ENCODE data around the gene FFAR1. TPM values are rescaled to one million over a fixed set of nuclear protein-coding genes. Genes with fewer than 3 reads are reported as not detected.

FFAR1 gene
- polyA plus RNA-seq, 3 donors, result 0.25 to 0.53 (median 0.52) TPM

DNA sequence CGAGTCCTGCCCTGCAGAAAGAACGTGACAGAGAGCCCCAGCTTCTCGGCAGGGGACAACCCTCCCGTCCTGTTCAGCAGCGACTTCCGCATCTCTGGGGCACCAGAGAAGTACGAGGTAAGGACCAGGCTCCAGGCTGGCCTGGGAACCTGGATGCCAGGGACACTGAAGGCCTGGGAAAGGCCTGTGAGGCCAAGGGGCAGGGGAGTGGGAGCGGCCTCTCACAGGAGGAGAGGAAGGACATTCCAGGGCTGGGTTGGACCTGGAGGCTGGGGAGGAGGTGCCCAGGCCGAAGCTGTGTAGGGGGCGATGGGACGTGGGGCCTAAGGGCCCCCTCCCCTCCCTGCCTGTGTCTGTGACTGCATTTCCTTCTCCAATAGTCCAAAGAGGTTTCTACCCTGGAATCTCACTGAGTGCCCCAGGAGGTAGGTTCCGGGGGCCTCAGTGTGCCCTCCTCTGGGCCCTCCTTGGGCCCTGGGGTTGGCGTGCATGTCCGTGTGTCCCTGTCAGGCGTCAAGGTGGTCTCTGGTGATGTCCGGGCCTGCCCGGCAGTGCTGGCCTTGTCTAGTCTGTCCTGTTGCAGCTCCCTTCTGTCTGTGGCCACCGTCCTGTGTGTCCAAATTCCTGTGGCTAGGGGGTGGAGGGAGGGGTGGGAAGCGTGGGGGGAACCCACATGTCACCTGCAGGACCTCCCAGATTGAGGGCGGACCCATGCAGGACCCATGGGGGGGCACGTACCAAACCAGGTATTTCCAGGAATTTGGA is 35.6 kb upstream of the FFAR1 start:
- no peak for DNase-seq (ENCODE audit: extremely low read depth in 1 of 11, low read depth in 9 of 11, low spot score in 4 of 11)

DNA sequence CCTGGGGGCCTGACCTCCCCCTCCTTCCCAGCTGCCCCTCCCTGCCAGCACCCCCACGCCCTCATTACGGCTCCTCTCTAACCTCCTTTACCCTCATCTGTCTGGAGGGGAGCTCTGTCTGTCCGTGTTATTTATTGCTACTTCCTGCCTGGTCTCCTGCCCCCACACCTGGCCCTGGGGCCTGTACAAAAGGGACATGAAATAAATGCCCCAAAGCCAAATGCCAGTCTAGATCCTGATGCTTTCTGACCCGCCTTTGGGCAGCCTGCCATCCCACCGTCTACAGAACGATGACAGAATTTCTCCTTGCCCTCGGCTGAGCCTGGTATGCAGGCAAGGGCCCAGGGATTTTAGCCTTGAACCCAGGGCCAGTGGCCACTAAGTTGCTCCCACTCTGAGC is 34.1 kb upstream of the FFAR1 start:
- DNase-seq (ENCODE audit: extremely low read depth in 1 of 11, low read depth in 9 of 11, low spot score in 4 of 11), result no peak

DNA sequence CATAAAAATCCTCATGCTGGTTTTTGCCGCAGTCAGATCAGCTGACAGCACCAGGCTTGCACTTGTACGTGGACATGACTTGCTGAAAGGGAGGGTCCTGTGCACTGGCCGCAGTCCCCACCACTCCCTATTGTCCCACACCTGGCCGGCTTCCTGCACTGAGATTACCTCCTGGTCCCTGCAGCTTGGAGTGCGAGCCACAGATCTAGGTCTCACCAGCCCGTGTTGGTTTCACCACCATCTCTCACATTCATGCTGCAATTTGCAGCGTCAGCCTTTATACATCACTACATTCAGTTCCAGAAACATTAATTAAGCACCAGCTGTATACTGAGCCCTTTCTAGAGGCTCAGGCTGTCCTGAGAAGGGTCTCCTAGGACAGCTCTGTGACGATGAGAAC is 33.7 kb upstream of the FFAR1 start:
- DNase-seq (ENCODE audit: extremely low read depth in 1 of 11, low read depth in 9 of 11, low spot score in 4 of 11), result no peak

DNA sequence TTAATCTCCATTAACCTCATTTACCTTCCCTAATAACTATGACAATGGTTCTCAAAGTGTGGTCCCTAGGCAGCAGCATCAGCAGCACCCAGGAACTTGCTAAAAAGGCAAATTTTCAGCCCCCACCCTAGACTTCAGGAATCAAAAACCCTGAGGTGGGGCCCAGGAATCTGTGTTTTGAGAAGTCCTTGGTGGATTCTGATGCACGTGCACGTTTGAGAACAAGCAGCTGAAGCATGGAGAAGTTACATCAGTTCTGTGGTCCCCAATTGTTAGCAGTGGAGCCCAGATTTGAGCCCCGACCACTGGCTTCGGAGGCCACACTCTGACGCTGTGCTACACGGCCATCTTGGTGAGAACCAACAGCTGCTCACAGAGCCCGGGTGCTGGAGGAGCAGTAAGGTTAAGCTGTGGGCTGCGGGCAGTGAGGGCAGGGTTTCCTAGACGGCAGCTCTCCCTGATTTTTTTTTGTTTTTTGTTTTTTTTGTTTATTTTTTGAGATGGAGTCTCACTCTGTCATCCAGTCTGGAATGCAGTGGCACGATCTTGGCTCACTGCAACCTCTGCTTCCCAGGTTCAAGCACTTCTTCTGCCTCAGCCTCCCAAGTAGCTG is 32.7 kb upstream of the FFAR1 start:
- DNase-seq (ENCODE audit: extremely low read depth in 1 of 11, low read depth in 9 of 11, low spot score in 4 of 11), result no peak

DNA sequence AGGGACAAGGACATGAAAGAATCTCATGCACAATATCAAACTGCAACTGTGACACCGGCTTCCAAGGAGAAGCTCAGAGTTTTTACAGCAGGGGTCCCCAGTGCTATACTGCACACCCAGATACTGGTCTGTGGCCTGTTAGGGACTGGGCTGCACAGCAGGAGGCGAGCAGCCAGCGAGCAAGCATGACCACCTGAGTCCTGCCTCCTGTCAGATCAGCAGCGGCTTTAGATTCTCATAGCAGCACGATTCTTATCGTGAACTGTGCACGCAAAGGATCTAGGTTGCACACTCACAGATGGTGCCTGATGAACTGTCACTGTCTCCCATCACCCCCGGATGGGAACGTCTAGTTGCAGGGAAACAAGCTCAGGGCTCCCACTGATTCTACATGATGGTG is 31.8 kb upstream of the FFAR1 start:
- DNase-seq (ENCODE audit: extremely low read depth in 1 of 11, low read depth in 9 of 11, low spot score in 4 of 11), result no peak

DNA sequence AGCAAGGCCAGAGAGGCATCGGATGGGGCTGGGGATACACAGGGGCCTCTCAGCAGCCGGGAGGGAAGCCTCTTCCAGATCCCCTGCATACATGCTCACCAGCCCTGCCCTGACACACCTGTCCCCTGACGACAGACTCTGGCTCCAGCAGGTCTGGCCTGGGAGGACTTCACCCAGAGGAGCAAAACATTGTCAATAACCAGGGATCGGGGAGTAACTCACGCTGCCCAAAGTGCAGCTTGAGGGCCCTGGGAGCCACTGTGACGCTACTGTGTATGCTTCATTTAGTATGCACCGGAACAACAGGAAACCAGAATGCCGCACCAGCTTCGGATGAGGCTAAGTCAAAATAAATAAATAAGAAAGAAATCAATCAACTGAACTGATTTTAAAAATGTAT is 31.1 kb upstream of the FFAR1 start:
- DNase-seq (ENCODE audit: extremely low read depth in 1 of 11, low read depth in 9 of 11, low spot score in 4 of 11), result no peak

DNA sequence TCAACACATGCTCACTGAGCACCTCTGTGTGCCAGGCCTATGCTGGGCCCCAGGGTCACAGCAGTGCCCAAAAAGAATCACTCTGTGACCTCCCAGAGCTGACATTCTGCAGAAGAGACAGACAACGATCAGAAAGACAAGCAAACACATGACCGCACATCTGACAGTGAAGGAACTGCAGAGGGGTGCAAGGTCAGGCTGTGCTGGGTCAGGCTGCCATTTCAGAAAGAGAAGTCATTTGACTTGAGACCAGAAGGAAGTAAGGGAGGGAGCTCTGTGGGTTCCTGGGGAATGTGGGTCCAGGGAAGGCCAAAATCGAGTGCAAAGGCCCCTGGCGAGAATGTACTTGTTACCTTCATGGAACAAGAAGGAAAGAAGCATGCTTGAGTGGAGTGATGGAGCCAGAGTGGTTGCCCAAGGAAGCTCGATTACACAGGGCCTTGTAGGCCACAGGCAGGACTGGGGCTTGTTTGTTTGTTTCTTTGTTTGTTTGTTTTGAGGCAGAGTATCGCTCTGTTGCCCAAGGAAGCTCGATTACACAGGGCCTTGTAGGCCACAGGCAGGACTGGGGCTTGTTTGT is 30.1 kb upstream of the FFAR1 start:
- DNase-seq (ENCODE audit: extremely low read depth in 1 of 11, low read depth in 9 of 11, low spot score in 4 of 11), result no peak

DNA sequence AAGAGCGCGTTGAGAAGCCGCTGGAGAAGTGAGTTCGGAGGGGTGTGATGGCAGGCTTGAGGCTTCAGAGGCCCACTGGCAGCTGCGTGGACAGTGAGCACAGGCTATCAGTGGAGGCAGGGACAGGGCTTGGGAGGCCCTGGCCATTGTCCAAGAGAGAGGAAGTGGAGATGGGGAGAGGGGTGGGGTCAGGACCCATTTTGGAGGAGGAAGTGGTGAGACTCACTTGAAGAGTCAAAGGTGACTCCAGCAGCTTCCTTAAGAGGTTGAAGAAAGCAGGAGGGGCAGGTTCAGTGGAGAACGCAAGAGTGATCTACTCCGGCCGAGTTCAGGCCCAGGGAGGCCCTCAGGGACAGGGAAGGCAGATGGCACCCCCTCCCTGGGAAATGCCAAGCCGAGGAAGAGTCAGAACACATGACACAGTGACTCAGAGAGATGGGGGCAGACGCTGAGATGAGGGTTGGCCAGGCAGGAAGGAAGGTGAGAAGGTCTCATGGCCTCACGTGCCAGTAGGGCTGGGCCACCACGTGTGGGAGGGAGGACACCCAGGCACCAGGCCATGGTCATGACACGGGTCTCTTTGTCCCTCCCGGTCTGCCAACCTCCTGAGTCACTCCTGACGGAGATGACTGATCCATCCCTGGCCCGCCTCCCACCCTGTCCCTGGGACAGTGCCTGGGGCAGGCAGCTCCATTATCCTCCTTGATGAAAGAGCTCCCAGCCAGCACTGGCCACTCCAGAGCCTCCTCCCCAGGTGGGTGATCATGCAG is 28.8 kb upstream of the FFAR1 start:
- DNase-seq (ENCODE audit: extremely low read depth in 1 of 11, low read depth in 9 of 11, low spot score in 4 of 11), result no peak

DNA sequence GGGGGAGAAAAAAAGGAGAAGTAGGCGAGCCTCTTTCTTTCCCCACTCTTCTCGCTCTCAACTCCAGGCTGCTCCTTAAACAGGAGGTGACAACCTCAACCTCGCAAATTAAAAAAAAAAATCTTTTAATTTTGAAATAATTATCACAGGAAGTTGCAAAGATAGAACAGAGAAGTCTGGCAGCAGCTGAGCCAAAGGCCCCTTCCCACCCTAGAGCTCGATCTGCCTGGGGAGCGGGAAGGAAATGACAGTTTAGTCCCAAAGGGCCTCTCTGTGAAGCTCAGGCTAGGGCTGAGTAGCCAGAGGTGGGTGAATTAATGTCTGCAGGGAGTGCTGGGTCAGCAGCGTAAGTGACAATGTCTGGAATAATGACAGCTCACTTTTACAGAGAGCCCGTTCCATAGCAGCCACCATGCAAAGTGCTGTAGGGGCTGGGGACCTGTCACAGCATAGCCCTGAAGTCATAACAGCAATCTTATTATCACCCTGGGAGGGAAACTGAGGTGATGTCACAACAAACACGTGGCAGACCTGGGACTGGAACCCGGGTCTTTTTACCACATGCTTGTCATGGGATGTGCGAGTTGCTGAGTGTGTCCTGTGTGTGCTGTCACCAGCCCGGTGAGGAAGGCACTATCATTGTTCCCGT is 27.5 kb upstream of the FFAR1 start:
- DNase-seq (ENCODE audit: extremely low read depth in 1 of 11, low read depth in 9 of 11, low spot score in 4 of 11), result no peak

DNA sequence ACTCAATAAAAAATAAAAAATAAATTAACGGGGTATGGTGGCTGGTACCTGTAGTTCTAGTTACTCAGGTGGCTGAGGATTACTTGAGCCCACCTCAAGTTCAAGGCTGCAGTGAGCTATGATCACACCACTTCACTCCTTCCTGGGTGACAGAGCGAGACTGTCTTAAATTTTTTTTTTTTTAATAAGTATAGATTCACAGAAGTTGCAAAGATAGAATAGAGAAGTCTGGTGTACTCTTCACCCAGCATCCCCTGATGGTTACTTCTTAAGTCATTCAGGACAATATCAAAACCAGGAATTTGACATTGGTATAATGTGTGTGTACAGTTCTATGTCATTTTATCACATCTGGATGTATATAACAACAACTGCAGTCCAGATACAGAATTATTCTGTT is 26.4 kb upstream of the FFAR1 start:
- no peak for DNase-seq (ENCODE audit: extremely low read depth in 1 of 11, low read depth in 9 of 11, low spot score in 4 of 11)

DNA sequence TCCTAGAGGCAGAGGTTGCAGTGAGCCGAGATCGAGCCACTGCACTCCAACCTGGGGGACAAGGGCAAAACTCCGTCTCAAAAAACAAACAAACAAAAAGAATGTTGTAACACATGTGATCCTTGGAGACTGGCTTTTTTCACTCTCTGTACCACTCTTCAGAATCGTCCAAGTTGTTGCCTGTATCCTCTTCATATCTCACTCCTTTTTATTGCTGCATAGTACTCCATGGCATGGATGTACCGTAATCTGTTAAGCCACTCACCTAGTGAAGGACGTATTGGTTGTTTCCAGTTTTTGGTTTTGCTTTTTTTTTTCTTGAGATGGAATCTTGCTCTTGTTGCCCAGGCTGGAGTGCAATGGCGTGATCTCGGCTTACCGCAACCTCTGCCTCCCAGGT is 25.7 kb upstream of the FFAR1 start:
- DNase-seq (ENCODE audit: extremely low read depth in 1 of 11, low read depth in 9 of 11, low spot score in 4 of 11), result no peak

DNA sequence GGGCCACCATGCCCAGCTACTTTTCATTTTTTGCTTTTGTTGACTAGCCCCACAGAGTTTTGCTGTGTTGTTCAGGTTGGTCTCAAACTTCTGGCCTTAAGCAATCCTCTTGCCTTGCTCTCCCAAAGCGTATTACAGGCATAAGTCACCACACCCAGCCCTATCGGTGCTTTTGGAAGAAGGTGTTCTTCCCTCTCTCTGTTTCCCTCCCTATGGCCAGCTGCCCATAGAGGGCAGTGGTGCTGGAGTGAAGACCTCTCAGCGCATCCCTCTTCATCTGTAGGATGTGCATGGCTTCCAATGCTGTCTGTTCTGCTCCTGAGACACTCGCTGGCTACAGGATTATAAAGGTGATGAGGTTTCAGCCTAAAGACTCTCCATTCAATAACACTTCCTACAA is 20.1 kb upstream of the FFAR1 start:
- DNase-seq (ENCODE audit: extremely low read depth in 1 of 11, low read depth in 9 of 11, low spot score in 4 of 11), result no peak

DNA sequence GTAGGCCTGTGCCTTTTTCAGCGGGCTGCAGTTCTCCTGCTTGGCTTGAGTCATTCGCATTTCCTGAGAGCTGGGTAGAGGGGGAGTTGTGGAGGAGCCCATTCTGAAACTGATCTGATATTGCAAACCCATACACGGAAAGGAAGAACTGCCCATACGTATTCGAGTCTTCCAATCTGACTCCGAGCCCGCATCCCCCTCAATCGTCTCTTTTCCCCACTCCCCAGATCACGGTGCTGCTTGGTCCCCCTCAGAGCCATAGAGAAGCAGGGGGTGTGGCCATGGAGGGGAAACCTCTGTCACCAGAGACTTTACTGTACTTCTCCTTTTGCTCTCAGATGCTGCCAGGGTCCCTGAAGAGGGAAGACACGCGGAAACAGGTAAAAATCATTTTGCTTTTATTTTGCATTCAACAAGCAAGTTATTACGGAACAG is 18.8 kb upstream of the FFAR1 start, which contains the start of gene CD22:
CD22 (plus strand) TSS at position 337 of the 435 bp plus-strand sequence. CDS start 2,854 bp downstream, outside the sequence.
- no peak for DNase-seq (ENCODE audit: extremely low read depth in 1 of 11, low read depth in 9 of 11, low spot score in 4 of 11)

DNA sequence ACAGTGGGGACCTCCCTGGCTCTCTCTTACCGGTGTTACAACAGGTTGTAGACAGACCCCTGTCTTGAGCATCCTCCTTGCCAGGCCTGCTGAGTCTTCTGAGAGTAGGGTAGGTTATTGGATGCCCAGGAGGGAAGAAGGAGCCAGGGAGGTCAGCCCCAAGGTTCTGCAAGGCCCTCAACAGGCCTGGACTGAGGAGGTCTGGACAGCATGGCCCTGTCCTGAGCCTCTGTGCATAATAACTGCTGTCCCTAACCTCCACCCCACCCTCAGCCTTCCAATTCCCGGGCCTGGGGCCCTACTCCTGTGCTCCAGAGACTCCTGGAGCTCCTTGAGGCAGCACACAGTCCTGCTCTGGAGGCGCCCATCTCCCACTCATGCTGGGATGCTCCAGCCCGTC is 18.4 kb upstream of the FFAR1 start:
- DNase-seq (ENCODE audit: extremely low read depth in 1 of 11, low read depth in 9 of 11, low spot score in 4 of 11), result no peak

DNA sequence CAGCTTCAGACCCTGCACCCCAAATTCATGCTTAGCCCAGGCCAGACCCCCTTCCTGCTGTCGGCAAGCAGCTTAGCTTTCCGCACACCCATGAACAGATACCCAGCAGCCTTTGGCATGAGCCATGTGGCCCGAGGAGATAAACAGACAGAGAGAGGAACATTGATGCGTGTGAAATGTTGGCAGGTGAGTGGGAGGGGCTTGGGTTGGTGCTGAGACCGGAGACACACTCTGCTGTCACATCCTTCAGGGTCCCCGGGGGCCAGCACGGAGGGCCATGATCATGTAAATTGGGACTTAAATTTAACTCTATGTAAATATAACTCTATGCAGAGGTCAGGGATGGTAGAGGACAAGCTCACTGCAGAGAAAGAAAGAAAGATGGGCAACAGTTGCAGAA is 17.2 kb upstream of the FFAR1 start:
- DNase-seq (ENCODE audit: extremely low read depth in 1 of 11, low read depth in 9 of 11, low spot score in 4 of 11), result no peak

DNA sequence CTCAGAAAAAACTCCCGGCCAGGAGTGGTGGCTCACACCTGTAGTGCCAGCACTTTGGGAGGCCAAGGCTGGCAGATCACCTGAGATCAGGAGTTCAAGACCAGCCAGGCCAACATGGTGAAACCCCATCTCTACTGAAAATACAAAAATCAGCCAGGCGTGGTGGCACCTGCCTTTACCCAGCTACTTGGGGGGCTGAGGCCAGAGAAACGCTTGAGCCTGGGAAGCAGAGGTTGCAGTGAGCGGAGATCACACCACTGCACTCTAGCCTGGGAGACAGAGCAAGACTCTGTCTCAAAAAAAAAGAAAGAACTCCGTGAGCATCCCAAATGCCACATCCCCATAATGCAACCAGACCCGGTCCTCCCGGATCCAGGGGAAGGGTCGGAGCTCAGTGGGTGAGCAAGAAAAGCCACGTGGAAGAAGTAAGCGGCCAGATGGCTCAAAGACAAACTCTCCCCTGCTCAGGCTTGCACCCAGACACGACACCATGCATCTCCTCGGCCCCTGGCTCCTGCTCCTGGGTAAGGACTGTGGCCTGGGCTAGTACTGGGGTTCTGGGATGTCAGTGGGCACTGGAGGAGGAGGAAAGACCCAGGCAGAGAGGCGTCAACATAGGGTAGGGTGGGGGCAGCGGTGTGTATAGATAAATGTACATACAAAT is 16.0 kb upstream of the FFAR1 start:
- DNase-seq (ENCODE audit: extremely low read depth in 1 of 11, low read depth in 9 of 11, low spot score in 4 of 11), result no peak

DNA sequence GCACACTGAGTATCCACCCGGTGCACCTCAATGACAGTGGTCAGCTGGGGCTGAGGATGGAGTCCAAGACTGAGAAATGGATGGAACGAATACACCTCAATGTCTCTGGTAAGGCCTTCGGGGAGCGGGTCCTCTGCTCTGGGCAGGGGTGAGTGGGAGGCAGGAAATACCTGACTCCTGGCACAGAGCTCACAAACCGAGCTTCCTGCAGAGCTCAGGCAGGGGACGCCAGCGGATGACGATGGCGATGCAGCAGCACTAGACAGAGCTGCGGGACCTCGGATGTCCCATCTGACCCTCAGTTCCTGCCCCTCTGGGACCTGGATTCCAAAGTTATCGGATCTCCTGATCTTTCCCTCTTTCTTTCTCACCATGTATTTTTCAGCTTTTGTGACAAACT is 14.9 kb upstream of the FFAR1 start:
- no peak for DNase-seq (ENCODE audit: extremely low read depth in 1 of 11, low read depth in 9 of 11, low spot score in 4 of 11)

DNA sequence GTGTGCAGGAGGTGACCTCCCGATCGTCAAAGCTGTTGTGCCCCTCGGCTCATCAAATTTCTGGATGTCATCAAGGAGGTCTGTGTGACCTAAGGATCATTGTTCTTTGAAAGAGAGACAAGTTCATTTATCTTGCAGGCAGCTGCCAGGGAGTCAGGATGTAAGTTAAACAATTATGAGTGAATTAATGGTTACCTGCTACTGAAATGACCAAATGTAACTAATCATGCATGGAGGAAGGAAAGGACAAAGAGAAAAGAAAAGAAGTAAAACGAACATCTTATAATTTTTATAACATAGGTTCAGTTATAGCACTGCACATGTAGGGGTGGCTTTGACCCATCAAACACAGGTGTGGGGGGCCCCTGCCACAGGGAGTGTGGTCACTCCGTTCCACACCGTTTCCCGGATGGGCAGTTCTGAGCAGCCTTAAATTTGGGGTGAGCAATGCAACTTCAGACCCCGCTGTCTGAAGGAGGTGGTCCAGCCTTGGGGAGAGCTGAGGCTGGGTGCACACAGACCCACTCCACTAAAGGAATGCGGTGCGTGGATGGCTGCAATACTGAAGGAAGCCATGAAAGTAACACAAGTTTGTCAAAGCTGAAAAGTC is 13.5 kb upstream of the FFAR1 start:
- DNase-seq (ENCODE audit: extremely low read depth in 1 of 11, low read depth in 9 of 11, low spot score in 4 of 11), result no peak

All from renal cortex interstitium (tissue), 11 donors.